Psoas muscle (tissue), 8 donors: ENCODE measurements around the gene VPS13D. TPM values are rescaled to one million over a fixed set of nuclear protein-coding genes. Genes with fewer than 3 reads are reported as not detected.

Source experiments
- ATAC-seq, 4 donors: fragments of 200-7000 bp; cut with Tn5 transposase; one replicate each; pipeline ENCODE4 v1.9.1; 2020; ENCODE audit warnings: moderate library complexity in 3 of 4, mild to moderate bottlenecking in 2 of 4
- DNase-seq, 2 donors: peaks; one replicate each; pipeline ENCODE4 v3.0.0-alpha.2; 2020
- H3K27ac ChIP-seq: fragments of 200-600 bp; one replicate; pipeline ENCODE4 v1.8.0; 2022
- H3K27me3 ChIP-seq, 3 donors: fragments of 200-600 bp in 1 of 3; one replicate each; pipeline versions ENCODE4 v1.6.1 to v1.8.0; 2013 to 2022; ENCODE audit warnings: low read length in 2 of 3, mild to moderate bottlenecking in 2 of 3, moderate library complexity in 1 of 3; ENCODE audit not compliant: insufficient read depth in 3 of 3
- H3K36me3 ChIP-seq, 2 donors: fragments of 200-600 bp in 1 of 2; one replicate each; pipeline versions ENCODE4 v1.6.1 to v1.8.0; 2013 to 2022; ENCODE audit warnings: low read depth in 1 of 2, mild to moderate bottlenecking in 1 of 2, moderate library complexity in 1 of 2; ENCODE audit not compliant: insufficient read depth in 1 of 2
- H3K4me1 ChIP-seq: fragments of 200-600 bp; one replicate; pipeline ENCODE4 v1.8.0; 2022
- H3K4me3 ChIP-seq: fragments of 200-600 bp; one replicate; pipeline ENCODE4 v1.8.0; 2022; ENCODE audit warnings: mild to moderate bottlenecking
- H3K9me3 ChIP-seq: fragments of 200-600 bp; one replicate; pipeline ENCODE4 v1.8.0; 2022
- whole genome bisulfite sequencing, 3 donors: extraction: QIAGEN DNeasy Blood & Tissue Kit; methylation state at CpG; one replicate each; pipeline versions ENCODE4 v1.1.6 to v1.1.7; 2013; 5-methylcytosine and 5-hydroxymethylcytosine counted together
- intact Hi-C, 2 donors: fragments of 100-400 bp; cut with DNase I; formaldehyde crosslinking; loops; one replicate each; pipeline versions ENCODE4 v1.11.0 to v1.14.2; 2022
- polyA plus RNA-seq, 3 donors: library from polyadenylated mRNA; stranded (reverse); fragments of 200-250 nt; gene quantifications; one replicate each; pipeline ENCODE4 v1.2.3, GENCODE V29; 2013
- total RNA-seq, 4 donors: library from RNA; stranded (reverse); fragmentation: NEBNext Ultra II Directional in 2 of 4; extraction: Animal tissue kit (Norgen Biotek cat#: 25700) in 2 of 4; gene quantifications; one replicate each; pipeline versions ENCODE4 v1.2.1 to v1.2.4, GENCODE V29; 2021 to 2023
- TF ChIP-seq, protein P1 (sequence below): fragments of 200-600 bp; IDR thresholded peaks from one replicate; pipeline ENCODE4 v1.8.0; 2022; ENCODE audit warnings: antibody characterized with exemption
- donor health status: healthy with polysubstance abuse.
- donor health status: DM: no; HTN: no; CAD: no; lungs with moderate emphysema.
- donor health status: Bipolar disorder and iron deficiency.
- donor health status: healthy.
- donor health status: DM: yes; HTN: yes; CAD: no.
- donor health status: DM: no; HTN: no; CAD: no.
- donor health status: DM: no; HTN: no; CAD: no.
- donor health status: DM: yes; HTN: yes; CAD: no.

The VPS13D gene
- total and polyA plus RNA-seq, 7 donors = 19.9 to 69.1 (median 45.3) TPM

DNA sequence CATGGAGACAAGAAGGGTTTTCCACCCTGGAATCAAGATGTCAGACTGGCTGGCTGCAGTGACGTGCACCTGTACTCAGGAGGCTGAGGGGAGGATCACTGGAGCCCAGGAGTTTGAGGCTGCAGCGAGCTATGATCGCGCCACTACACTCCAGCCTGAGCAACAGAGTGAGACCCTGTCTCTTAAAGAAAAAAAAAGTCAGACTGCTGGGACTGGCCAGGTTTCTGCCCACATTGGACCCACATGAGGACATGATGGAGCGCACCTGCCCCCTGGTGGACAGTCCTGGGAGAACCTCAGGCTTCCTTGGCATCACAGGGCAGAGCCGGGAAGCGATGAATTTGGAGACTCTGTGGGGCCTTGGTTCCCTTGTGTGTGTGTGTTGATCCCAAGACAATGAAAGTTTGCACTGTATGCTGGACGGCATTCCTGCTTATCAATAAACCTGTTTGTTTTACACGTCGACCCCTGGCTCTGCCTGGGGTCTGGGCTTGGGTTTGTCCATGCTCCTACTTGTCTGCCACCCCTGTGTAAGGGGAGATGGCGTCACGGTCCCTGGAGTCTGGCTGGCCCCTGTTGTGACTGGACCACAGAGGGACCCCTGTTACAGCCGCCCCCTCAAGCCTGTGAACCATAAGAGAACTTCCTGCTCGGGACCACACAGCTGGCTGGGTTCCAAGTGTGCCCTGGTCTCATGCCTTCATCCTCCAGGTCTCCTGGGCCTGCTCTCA lies 20.9 kb upstream of the VPS13D start:
- H3K4me3 ChIP-seq = no peak overlapping the region
- peaks cover 0 to 6% of the 10 kb centered on the region in 2 donors for H3K36me3 ChIP-seq
- ATAC-seq (peak; percentile 91 to 97 (median 93)), DNase-seq (peak; percentile 88 to 90)
- no peaks in the 10 kb centered on the region for H3K27me3 ChIP-seq
- no peaks in the 10 kb centered on the region for H3K9me3 ChIP-seq
- TF ChIP-seq, protein P1, sequence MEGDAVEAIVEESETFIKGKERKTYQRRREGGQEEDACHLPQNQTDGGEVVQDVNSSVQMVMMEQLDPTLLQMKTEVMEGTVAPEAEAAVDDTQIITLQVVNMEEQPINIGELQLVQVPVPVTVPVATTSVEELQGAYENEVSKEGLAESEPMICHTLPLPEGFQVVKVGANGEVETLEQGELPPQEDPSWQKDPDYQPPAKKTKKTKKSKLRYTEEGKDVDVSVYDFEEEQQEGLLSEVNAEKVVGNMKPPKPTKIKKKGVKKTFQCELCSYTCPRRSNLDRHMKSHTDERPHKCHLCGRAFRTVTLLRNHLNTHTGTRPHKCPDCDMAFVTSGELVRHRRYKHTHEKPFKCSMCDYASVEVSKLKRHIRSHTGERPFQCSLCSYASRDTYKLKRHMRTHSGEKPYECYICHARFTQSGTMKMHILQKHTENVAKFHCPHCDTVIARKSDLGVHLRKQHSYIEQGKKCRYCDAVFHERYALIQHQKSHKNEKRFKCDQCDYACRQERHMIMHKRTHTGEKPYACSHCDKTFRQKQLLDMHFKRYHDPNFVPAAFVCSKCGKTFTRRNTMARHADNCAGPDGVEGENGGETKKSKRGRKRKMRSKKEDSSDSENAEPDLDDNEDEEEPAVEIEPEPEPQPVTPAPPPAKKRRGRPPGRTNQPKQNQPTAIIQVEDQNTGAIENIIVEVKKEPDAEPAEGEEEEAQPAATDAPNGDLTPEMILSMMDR = peak; percentile 95
- WGBS, 3 donors = 20 to 27% (median 24%) methylated on average over 14 of the region's 14 CpGs
- H3K27ac ChIP-seq = no peak overlapping the region
- intact Hi-C loops = loop anchor here (1.0 to 2.0 kb wide), 2 partner anchors 84 to 85 kb away; no protein-coding TSS in a partner anchor
- no peaks in the 10 kb centered on the region for H3K4me1 ChIP-seq

DNA sequence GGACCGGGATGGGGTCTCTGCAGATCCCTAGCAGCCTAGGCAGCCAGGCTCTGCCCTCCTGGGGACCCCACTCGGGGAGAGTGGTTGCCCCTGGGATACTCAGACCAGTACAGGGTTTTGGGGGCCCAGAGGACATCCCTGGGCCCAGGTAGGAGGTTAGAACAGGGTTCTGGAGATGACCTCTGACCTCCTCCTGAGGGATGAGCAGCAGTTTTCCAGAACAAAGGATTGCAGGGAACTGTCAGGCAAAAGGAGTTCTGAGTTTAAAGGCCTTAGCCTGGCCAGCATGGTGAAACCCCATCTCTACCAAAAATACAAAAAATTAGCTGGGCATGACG lies 20.4 kb upstream of the VPS13D start:
- Histone ChIP-seq H3K27ac (no peak overlapping the region), H3K27me3 (no peaks in the 10 kb centered on the region), H3K9me3 (no peaks in the 10 kb centered on the region), H3K36me3 (peaks cover 0 to 6% of the 10 kb centered on the region in 2 donors), H3K4me3 (no peak overlapping the region), H3K4me1 (no peaks in the 10 kb centered on the region)
- ATAC-seq (peak in 2 of 4 donors; percentile 10 to 11), DNase-seq (no peak)
- TF ChIP-seq, protein P1 = no peak
- intact Hi-C loops = loop anchor here (1.0 to 2.0 kb wide), 2 partner anchors 85 kb away; no protein-coding TSS in a partner anchor
- 58 to 59% (median 59%) methylated on average over 3 of the region's 3 CpGs for WGBS, 3 donors

DNA sequence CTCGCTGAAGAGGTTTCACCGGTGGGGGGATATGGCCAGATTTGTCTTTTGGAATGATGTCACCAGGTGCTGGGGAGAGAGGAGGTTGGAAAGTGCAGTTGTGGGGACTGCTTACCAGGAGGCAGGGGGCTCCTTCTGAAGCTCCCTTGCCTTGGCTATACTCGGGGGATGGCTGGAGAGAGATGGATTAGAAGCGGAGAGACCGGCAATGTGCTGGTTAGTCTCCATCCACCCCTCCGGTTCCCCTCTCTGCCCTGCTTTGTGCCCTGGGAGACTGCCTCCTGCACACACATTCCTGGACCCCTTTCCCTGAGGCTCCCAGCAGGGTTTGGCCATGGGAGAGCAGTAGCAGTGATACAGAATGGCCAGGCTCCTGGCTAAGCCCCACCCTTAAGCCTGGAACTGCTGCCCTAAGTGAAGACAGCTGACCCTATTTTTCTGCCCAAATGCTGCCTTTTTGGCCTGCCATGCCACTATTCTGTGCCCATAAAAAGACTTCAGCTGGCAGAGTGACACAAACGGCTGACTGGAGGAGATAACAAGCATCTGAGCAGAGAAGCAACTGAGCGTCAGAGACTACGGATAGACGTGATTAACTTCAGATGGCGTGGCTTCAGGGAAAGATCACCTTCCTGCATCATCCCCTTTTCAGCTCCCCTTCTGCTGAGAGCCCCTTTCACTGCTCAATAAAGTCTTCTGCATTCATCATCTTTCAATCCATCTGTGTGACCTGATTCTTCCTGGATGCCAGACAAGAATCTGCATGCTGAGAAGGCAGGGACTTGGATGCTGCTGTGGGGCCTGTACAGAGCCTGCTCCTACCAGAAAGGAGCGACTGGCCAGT lies 14.5 kb upstream of the VPS13D start:
- DNase-seq (peak in 1 of 2 donors; percentile 10), ATAC-seq (peak in 1 of 4 donors; percentile 20)
- H3K36me3 ChIP-seq = no peaks in the 10 kb centered on the region
- no peaks in the 10 kb centered on the region for H3K4me1 ChIP-seq
- no peaks in the 10 kb centered on the region for H3K27me3 ChIP-seq
- 62 to 72% (median 69%) methylated on average over 12 of the region's 12 CpGs for WGBS, 3 donors
- intact Hi-C loops = no loop called here
- TF ChIP-seq, protein P1 = no peak
- no peak overlapping the region for H3K4me3 ChIP-seq
- H3K9me3 ChIP-seq = no peaks in the 10 kb centered on the region
- no peak overlapping the region for H3K27ac ChIP-seq

DNA sequence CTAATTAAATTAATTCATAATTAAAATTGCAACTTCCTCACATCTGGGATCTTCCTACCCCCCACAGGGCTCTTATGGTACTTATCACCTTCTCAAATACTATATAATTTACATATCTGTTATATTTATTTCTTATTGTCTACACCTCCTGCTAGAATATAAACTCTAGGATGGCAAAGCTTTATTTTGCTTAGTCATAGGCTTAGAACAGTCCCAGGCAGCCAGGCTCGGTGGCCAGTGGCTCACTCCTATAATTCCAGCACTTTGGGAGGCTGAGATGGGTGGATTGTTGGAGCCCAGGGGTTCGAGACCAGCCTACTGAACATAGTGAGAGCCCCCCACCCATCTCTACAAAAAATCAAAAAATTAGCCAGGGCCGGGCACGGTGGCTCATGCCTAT lies 10.0 kb upstream of the VPS13D start:
- intact Hi-C loops = no loop called here
- TF ChIP-seq, protein P1 = no peak
- 81 to 87% (median 84%) methylated on average over 4 of the region's 4 CpGs for WGBS, 3 donors
- no peaks in the 10 kb centered on the region for H3K9me3 ChIP-seq
- no peaks in the 10 kb centered on the region for H3K36me3 ChIP-seq
- DNase-seq (no peak), ATAC-seq (no peak)
- no peak overlapping the region for H3K4me3 ChIP-seq
- no peaks in the 10 kb centered on the region for H3K27me3 ChIP-seq
- no peak overlapping the region for H3K27ac ChIP-seq
- no peaks in the 10 kb centered on the region for H3K4me1 ChIP-seq
